Left lung (tissue), 10 donors: ENCODE measurements around the gene CACNA1H. TPM values are rescaled to one million over a fixed set of nuclear protein-coding genes. Genes with fewer than 3 reads are reported as not detected.

Experiments
- ATAC-seq: fragments of 200-7000 bp; cut with Tn5 transposase; one replicate; pipeline ENCODE4 v1.9.1; 2020; ENCODE audit warnings: moderate library complexity
- DNase-seq, 4 donors: peaks; one replicate each; pipeline ENCODE4 v3.0.0-alpha.2; 2013 to 2020
- H3K27ac ChIP-seq, 2 donors: fragments of 200-600 bp; sonication (generic) in 1 of 2; one replicate each; pipeline versions ENCODE4 v1.5.0 to v1.8.0; 2020 to 2021
- H3K27me3 ChIP-seq, 2 donors: fragments of 200-600 bp; sonication (generic) in 1 of 2; one replicate each; pipeline versions ENCODE4 v1.5.0 to v1.8.0; 2020 to 2021
- H3K36me3 ChIP-seq, 2 donors: fragments of 200-600 bp; sonication (generic) in 1 of 2; one replicate each; pipeline versions ENCODE4 v1.5.0 to v1.8.0; 2020 to 2021
- H3K4me1 ChIP-seq, 2 donors: fragments of 200-600 bp; one replicate each; pipeline ENCODE4 v1.8.0; 2021
- H3K4me3 ChIP-seq, 2 donors: fragments of 200-600 bp; sonication (generic) in 1 of 2; one replicate each; pipeline versions ENCODE4 v1.5.0 to v1.8.0; 2020 to 2021; ENCODE audit warnings: mild to moderate bottlenecking in 1 of 2
- H3K9me3 ChIP-seq, 2 donors: fragments of 200-600 bp; sonication (generic) in 1 of 2; one replicate each; pipeline versions ENCODE4 v1.5.0 to v1.8.0; 2020 to 2021
- CTCF ChIP-seq, 2 donors: fragments of 200-600 bp; sonication (generic) in 1 of 2; IDR thresholded peaks; one replicate each; pipeline versions ENCODE4 v1.5.0 to v1.8.0; 2021; ENCODE audit warnings: antibody characterized with exemption in 2 of 2
- intact Hi-C, 2 donors: fragments of 100-400 bp; cut with DNase I; formaldehyde crosslinking; loops; one replicate each; pipeline versions ENCODE4 v1.11.2 to v1.14.2; 2022
- polyA plus RNA-seq, 6 donors: library from polyadenylated mRNA; unstranded; fragments of 120-200 nt; gene quantifications; one replicate each; pipeline ENCODE4 v1.2.1, GENCODE V29; 2013; ENCODE audit not compliant: insufficient read length in 6 of 6
- total RNA-seq, 2 donors: library from RNA; stranded (reverse); fragmentation: NEBNext Ultra II Directional; extraction: Animal tissue kit (Norgen Biotek cat#: 25700); gene quantifications; one replicate each; pipeline ENCODE4 v1.2.1, GENCODE V29; 2021
- donor health status: DM: no; HTN: yes; CAD: no.
- donor health status: DM: no; HTN: no; CAD: no.

The CACNA1H gene
- total and polyA plus RNA-seq, 8 donors, result 3.4 to 14.0 (median 7.1) TPM

GRCh38 chr16:1130382-1130781, 22.5 kb upstream of the CACNA1H start:
- H3K36me3 ChIP-seq, result no peaks in the 10 kb centered on the region
- intact Hi-C loops, result no loop called here
- peaks cover 0 to 81% of the 10 kb centered on the region in 2 donors for H3K27me3 ChIP-seq
- H3K4me1 ChIP-seq, result no peaks in the 10 kb centered on the region
- H3K9me3 ChIP-seq, result no peaks in the 10 kb centered on the region
- TF ChIP-seq CTCF (IDR thresholded peaks at IDR 0.05), result no peak
- no peak overlapping the region for H3K4me3 ChIP-seq
- ATAC-seq, result no peak
- no peak overlapping the region for H3K27ac ChIP-seq
- DNase-seq, result no peak

GRCh38 chr16:1131378-1131994, 21.4 kb upstream of the CACNA1H start:
- Histone ChIP-seq H3K27me3 (peaks cover 0 to 81% of the 10 kb centered on the region in 2 donors), H3K27ac (no peak overlapping the region), H3K4me1 (no peaks in the 10 kb centered on the region), H3K36me3 (no peaks in the 10 kb centered on the region), H3K9me3 (no peaks in the 10 kb centered on the region), H3K4me3 (no peak overlapping the region)
- no peak for ATAC-seq
- DNase-seq, result no peak
- TF ChIP-seq CTCF (IDR thresholded peaks at IDR 0.05), result no peak
- intact Hi-C loops, result no loop called here

GRCh38 chr16:1132431-1132830, 20.5 kb upstream of the CACNA1H start:
- no peaks in the 10 kb centered on the region for H3K9me3 ChIP-seq
- TF ChIP-seq CTCF (IDR thresholded peaks at IDR 0.05), result no peak
- no peak for DNase-seq

GRCh38 chr16:1133271-1133670, 19.6 kb upstream of the CACNA1H start:
- Histone ChIP-seq H3K4me3 (no peak overlapping the region), H3K27ac (no peak overlapping the region), H3K36me3 (no peaks in the 10 kb centered on the region), H3K27me3 (peaks cover 0 to 69% of the 10 kb centered on the region in 2 donors), H3K9me3 (no peaks in the 10 kb centered on the region), H3K4me1 (no peaks in the 10 kb centered on the region)
- ATAC-seq, result no peak
- no peak for TF ChIP-seq CTCF (IDR thresholded peaks at IDR 0.05)
- intact Hi-C loops, result no loop called here
- DNase-seq, result no peak

More at GRCh38 chr16:1132431-1132830, 20.5 kb upstream of the CACNA1H start:
- ATAC-seq, result no peak
- intact Hi-C loops, result no loop called here
- H3K36me3 ChIP-seq, result no peaks in the 10 kb centered on the region
- H3K27ac ChIP-seq, result no peak overlapping the region
- H3K27me3 ChIP-seq, result peaks cover 0 to 74% of the 10 kb centered on the region in 2 donors
- H3K4me3 ChIP-seq, result no peak overlapping the region
- no peaks in the 10 kb centered on the region for H3K4me1 ChIP-seq

- ATAC-seq, result no peak
- no peaks in the 10 kb centered on the region for H3K4me1 ChIP-seq
- TF ChIP-seq CTCF (IDR thresholded peaks at IDR 0.05), result no peak
- no peaks in the 10 kb centered on the region for H3K36me3 ChIP-seq
- intact Hi-C loops, result no loop called here
- H3K9me3 ChIP-seq, result no peaks in the 10 kb centered on the region
- H3K27me3 ChIP-seq, result peaks cover 0 to 69% of the 10 kb centered on the region in 2 donors
- no peak for DNase-seq
- no peak overlapping the region for H3K27ac ChIP-seq
- H3K4me3 ChIP-seq, result no peak overlapping the region
Measured at GRCh38 chr16:1133810-1134520, 18.9 kb upstream of the CACNA1H start.
